Ectodermal cell (in vitro differentiated cells): ENCODE results near the gene HID1.
"Not testable (repeated sequence)": the region's sequence is repeated elsewhere in the genome, so short reads cannot be mapped to it uniquely, and the experiment has no call there.

Source experiments
- H3K27ac ChIP-seq: 2 replicates; pipeline ENCODE4 v1.7.0; 2013; ENCODE audit warnings: mild to moderate bottlenecking, low read depth, low read length; ENCODE audit not compliant: insufficient read depth, poor library complexity, severe bottlenecking
- H3K27me3 ChIP-seq: 2 replicates; pipeline ENCODE4 v1.7.0; 2013; ENCODE audit warnings: mild to moderate bottlenecking, low read length; ENCODE audit not compliant: insufficient read depth, control insufficient read depth, poor library complexity, severe bottlenecking
- H3K36me3 ChIP-seq: one replicate; pipeline ENCODE4 v1.7.0; 2013; ENCODE audit warnings: low read length; ENCODE audit not compliant: control insufficient read depth, insufficient read depth
- H3K4me1 ChIP-seq: one replicate; pipeline ENCODE4 v1.7.0; 2013; ENCODE audit warnings: low read length; ENCODE audit not compliant: control insufficient read depth, insufficient read depth
- H3K4me3 ChIP-seq: 2 replicates; pipeline ENCODE4 v1.7.0; 2013; ENCODE audit warnings: low read depth, low read length, control low read depth; ENCODE audit not compliant: insufficient read depth
- H3K9me3 ChIP-seq: 2 replicates; pipeline ENCODE4 v1.7.0; 2013; ENCODE audit warnings: mild to moderate bottlenecking, low read length, moderate library complexity; ENCODE audit not compliant: control insufficient read depth
- WGBS, 2 experiments: methylation state at CpG; one replicate each; pipeline ENCODE4 v1.1.7; 2013; ENCODE audit warnings: missing lambda C conversion rate in 2 of 2; 5-methylcytosine and 5-hydroxymethylcytosine counted together

The HID1 gene

GRCh38 chr17:74918906-74919305 is 53.7 kb downstream of the HID1 start:
- Histone ChIP-seq H3K27ac (no peak overlapping the region), H3K4me3 (no peak overlapping the region), H3K36me3 (no peaks in the 10 kb centered on the region), H3K27me3 (peaks cover 22% of the 10 kb centered on the region), H3K9me3 (no peaks in the 10 kb centered on the region), H3K4me1 (peaks cover 6% of the 10 kb centered on the region)
- WGBS, 2 experiments: 94 to 96% methylated on average over 5 of the region's 5 CpGs

- H3K4me1 ChIP-seq: peaks cover 6% of the 10 kb centered on the region
- 84% methylated on average over 10 of the region's 10 CpGs for WGBS, 2 experiments
- no peak overlapping the region for H3K27ac ChIP-seq
- H3K9me3 ChIP-seq: no peaks in the 10 kb centered on the region
- peaks cover 8% of the 10 kb centered on the region for H3K27me3 ChIP-seq
- no peaks in the 10 kb centered on the region for H3K36me3 ChIP-seq
- H3K4me3 ChIP-seq: no peak overlapping the region
Observed at GRCh38 chr17:74917430-74917829, 55.1 kb downstream of the HID1 start.

GRCh38 chr17:74916851-74917199 is 55.7 kb downstream of the HID1 start:
- 94 to 95% methylated on average over 11 of the region's 11 CpGs for WGBS, 2 experiments
- peaks cover 4% of the 10 kb centered on the region for H3K27me3 ChIP-seq
- H3K4me3 ChIP-seq: no peak overlapping the region

GRCh38 chr17:74916136-74916850 is 56.3 kb downstream of the HID1 start:
- Histone ChIP-seq H3K4me3 (no peak overlapping the region), H3K27ac (no peak overlapping the region), H3K36me3 (no peaks in the 10 kb centered on the region), H3K4me1 (peaks cover 5% of the 10 kb centered on the region), H3K27me3 (no peaks in the 10 kb centered on the region), H3K9me3 (no peaks in the 10 kb centered on the region)
- 89 to 91% methylated on average over 13 of the region's 13 CpGs for WGBS, 2 experiments

More at GRCh38 chr17:74916851-74917199, 55.7 kb downstream of the HID1 start:
- Histone ChIP-seq H3K27ac (no peak overlapping the region), H3K9me3 (no peaks in the 10 kb centered on the region), H3K36me3 (no peaks in the 10 kb centered on the region), H3K4me1 (peaks cover 6% of the 10 kb centered on the region)

GRCh38 chr17:74911423-74911822 is 61.1 kb downstream of the HID1 start:
- not testable (repeated sequence) for H3K27ac ChIP-seq, H3K27me3 ChIP-seq, H3K4me3 ChIP-seq, H3K4me1 ChIP-seq, H3K36me3 ChIP-seq, H3K9me3 ChIP-seq
- WGBS, 2 experiments: 92 to 96% methylated on average over 8 of the region's 8 CpGs

GRCh38 chr17:74909097-74909496 is 63.5 kb downstream of the HID1 start:
- H3K9me3 ChIP-seq, H3K27ac ChIP-seq, H3K4me3 ChIP-seq, H3K27me3 ChIP-seq, H3K36me3 ChIP-seq, H3K4me1 ChIP-seq: not testable (repeated sequence)
- WGBS, 2 experiments: 61 to 66% methylated on average over 4 of the region's 4 CpGs

- H3K9me3 ChIP-seq: no peaks in the 10 kb centered on the region
- H3K4me3 ChIP-seq: no peak overlapping the region
- H3K27ac ChIP-seq: no peak overlapping the region
- H3K36me3 ChIP-seq: no peaks in the 10 kb centered on the region
- no peaks in the 10 kb centered on the region for H3K4me1 ChIP-seq
- WGBS, 2 experiments: 95 to 96% methylated on average over 34 of the region's 34 CpGs
- no peaks in the 10 kb centered on the region for H3K27me3 ChIP-seq
Observed at GRCh38 chr17:74907012-74907411, 65.5 kb downstream of the HID1 start.

GRCh38 chr17:74906214-74906793 is 66.3 kb downstream of the HID1 start:
- not testable (repeated sequence) for H3K4me1 ChIP-seq, H3K4me3 ChIP-seq, H3K27ac ChIP-seq, H3K27me3 ChIP-seq, H3K9me3 ChIP-seq, H3K36me3 ChIP-seq
- 88 to 94% methylated on average over 6 of the region's 6 CpGs for WGBS, 2 experiments

GRCh38 chr17:74904687-74905409 is 67.7 kb downstream of the HID1 start:
- Histone ChIP-seq H3K4me1 (no peaks in the 10 kb centered on the region), H3K36me3 (no peaks in the 10 kb centered on the region), H3K27ac (no peak overlapping the region), H3K9me3 (no peaks in the 10 kb centered on the region), H3K27me3 (peaks cover 3% of the 10 kb centered on the region), H3K4me3 (no peak overlapping the region)
- WGBS, 2 experiments: 84 to 91% methylated on average over 7 of the region's 7 CpGs

- WGBS, 2 experiments: 87 to 91% methylated on average over 6 of the region's 6 CpGs
- Histone ChIP-seq H3K27ac (no peak overlapping the region), H3K4me1 (no peaks in the 10 kb centered on the region), H3K27me3 (peaks cover 3% of the 10 kb centered on the region), H3K36me3 (no peaks in the 10 kb centered on the region), H3K4me3 (no peak overlapping the region), H3K9me3 (no peaks in the 10 kb centered on the region)
Observed at GRCh38 chr17:74903671-74904070, 68.9 kb downstream of the HID1 start.
